Neural progenitor cell (in vitro differentiated cells): ENCODE results near the gene ZNF341.

Source experiments
- EZH2 ChIP-seq: fragments of 200-600 bp; sonication (generic); IDR thresholded peaks from 2 replicates; pipeline ENCODE4 v1.6.1; 2017; ENCODE audit warnings: antibody characterized with exemption, mild to moderate bottlenecking, moderate library complexity
- EZH2phosphoT487 ChIP-seq: fragments of 200-600 bp; sonication (generic); IDR thresholded peaks from 2 replicates; pipeline ENCODE4 v1.6.1; 2017; ENCODE audit warnings: antibody characterized with exemption
- TF ChIP-seq, protein P1 (sequence below): fragments of 200-600 bp; sonication (generic); IDR thresholded peaks from 2 replicates; pipeline ENCODE4 v1.5.1; 2017; ENCODE audit warnings: antibody characterized with exemption, mild to moderate bottlenecking

DNA sequence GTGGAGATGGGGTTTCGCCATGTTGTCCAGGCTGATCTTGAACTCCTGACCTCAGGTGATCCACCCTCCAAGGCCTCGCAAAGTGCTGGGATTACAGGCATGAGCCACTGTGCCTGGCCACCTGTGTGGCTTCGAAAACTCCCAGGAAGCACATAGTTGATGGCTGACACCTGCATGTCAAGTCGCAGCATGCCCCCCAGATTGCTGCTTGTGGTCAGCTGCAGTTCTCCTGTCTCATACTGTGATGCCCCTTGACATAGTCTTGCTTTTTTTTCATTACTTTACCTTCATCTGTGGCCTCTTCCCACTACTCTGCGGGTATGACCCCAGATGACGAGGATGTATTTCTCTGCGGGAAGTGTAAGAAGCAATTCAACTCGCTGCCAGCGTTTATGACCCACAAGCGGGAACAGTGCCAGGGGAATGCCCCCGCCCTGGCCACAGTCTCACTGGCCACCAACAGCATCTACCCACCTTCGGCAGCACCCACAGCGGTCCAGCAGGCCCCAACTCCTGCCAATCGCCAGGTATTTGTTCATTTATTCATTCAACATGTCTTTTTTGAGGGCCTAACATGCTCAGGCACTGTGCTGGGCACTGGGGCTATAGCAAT, 13.1 kb downstream of the ZNF341 start:
- TF ChIP-seq, protein P1, sequence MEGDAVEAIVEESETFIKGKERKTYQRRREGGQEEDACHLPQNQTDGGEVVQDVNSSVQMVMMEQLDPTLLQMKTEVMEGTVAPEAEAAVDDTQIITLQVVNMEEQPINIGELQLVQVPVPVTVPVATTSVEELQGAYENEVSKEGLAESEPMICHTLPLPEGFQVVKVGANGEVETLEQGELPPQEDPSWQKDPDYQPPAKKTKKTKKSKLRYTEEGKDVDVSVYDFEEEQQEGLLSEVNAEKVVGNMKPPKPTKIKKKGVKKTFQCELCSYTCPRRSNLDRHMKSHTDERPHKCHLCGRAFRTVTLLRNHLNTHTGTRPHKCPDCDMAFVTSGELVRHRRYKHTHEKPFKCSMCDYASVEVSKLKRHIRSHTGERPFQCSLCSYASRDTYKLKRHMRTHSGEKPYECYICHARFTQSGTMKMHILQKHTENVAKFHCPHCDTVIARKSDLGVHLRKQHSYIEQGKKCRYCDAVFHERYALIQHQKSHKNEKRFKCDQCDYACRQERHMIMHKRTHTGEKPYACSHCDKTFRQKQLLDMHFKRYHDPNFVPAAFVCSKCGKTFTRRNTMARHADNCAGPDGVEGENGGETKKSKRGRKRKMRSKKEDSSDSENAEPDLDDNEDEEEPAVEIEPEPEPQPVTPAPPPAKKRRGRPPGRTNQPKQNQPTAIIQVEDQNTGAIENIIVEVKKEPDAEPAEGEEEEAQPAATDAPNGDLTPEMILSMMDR, result no peak
- no peak for TF ChIP-seq EZH2
- no peak for TF ChIP-seq EZH2phosphoT487
